Endothelial cell of umbilical vein (primary cell): ENCODE data around the gene FOXRED2. TPM values are rescaled to one million over a fixed set of nuclear protein-coding genes. Genes with fewer than 3 reads are reported as not detected.

ENCODE experiments used
- BruUV-seq: library from RNA; stranded (reverse); fragments of 400-500 nt; replicated peaks from 2 replicates; lab custom pipeline; 2021; lab: Mats Ljungman, UMichigan
- CTCF ChIA-PET: fragments of 300-600, 350-600 bp; sonication (Branson Sonifier 250); formaldehyde crosslinking; loops from one replicate; lab custom pipeline; 2021; ENCODE audit warnings: antibody characterized with exemption, inconsistent platforms; lab: Charles Lee
- POLR2A ChIA-PET: fragments of 300-600, 350-600 bp; sonication (Branson Sonifier 250); formaldehyde crosslinking; loops from one replicate; lab custom pipeline; 2021; ENCODE audit warnings: antibody characterized with exemption, inconsistent platforms; lab: Charles Lee
- DNase-seq: peaks from one replicate; pipeline ENCODE4 v3.0.0-alpha.2; 2011; ENCODE audit warnings: low read depth, low spot score
- FAIRE-seq: peaks from 2 replicates; lab custom pipeline; 2011; peaks lifted over from hg19 to GRCh38; lab: Jason Lieb, UNC
- H2AFZ ChIP-seq: 2 replicates; pipeline ENCODE4 v1.6.0; 2012; ENCODE audit warnings: low read depth, low read length, control low read depth, inconsistent platforms
- H3K27ac ChIP-seq: 2 replicates; pipeline ENCODE4 v1.5.1; 2011; ENCODE audit warnings: low read depth, mild to moderate bottlenecking, control low read depth, low read length, moderate library complexity; ENCODE audit not compliant: insufficient read depth
- H3K27me3 ChIP-seq, 2 experiments: 2 replicates each; pipeline versions ENCODE4 v1.6.0 to v1.6.1; 2011; ENCODE audit warnings: low read length in 2 of 2, mixed read lengths in 1 of 2; ENCODE audit not compliant: control insufficient read depth in 2 of 2, insufficient read depth in 2 of 2
- H3K36me3 ChIP-seq, 2 experiments: 2 replicates in 1 of 2; 3 replicates in 1 of 2; pipeline ENCODE4 v1.5.1; 2011; ENCODE audit warnings: low read length in 2 of 2, mild to moderate bottlenecking in 1 of 2, moderate library complexity in 1 of 2; ENCODE audit not compliant: control insufficient read depth in 2 of 2, insufficient read depth in 2 of 2; ENCODE audit errors: extremely low read depth in 1 of 2
- H3K4me1 ChIP-seq: 3 replicates; pipeline ENCODE4 v1.5.1; 2011; ENCODE audit warnings: mild to moderate bottlenecking, low read length; ENCODE audit not compliant: control insufficient read depth, insufficient read depth; ENCODE audit errors: extremely low read depth
- H3K4me2 ChIP-seq: 2 replicates; pipeline ENCODE4 v1.6.1; 2011; ENCODE audit warnings: low read length, control low read depth, mixed read lengths; ENCODE audit not compliant: insufficient read depth
- H3K4me3 ChIP-seq, 3 experiments: fragments of 200-600 bp in 1 of 3; sonication (generic), shearing (Covaris generic) in 1 of 3; replicated peaks in 1 of 3; 2 replicates each; pipeline ENCODE4 v1.5.1; 2011 to 2016; ENCODE audit warnings: control low read depth in 3 of 3, low read length in 3 of 3, mild to moderate bottlenecking in 2 of 3, inconsistent platforms in 1 of 3, low read depth in 1 of 3, moderate library complexity in 1 of 3; ENCODE audit not compliant: insufficient read depth in 1 of 3
- H3K79me2 ChIP-seq: 2 replicates; pipeline ENCODE4 v1.6.0; 2012; ENCODE audit warnings: low read length, inconsistent platforms; ENCODE audit not compliant: control insufficient read depth, insufficient read depth
- H3K9ac ChIP-seq: replicated peaks from 2 replicates; pipeline ENCODE3; 2011; ENCODE audit warnings: low read length, control low read depth; ENCODE audit not compliant: insufficient read depth; ENCODE audit errors: extremely low read depth
- H3K9me1 ChIP-seq: replicated peaks from 3 replicates; pipeline ENCODE4 v1.6.0; 2011; ENCODE audit warnings: mild to moderate bottlenecking, low read length; ENCODE audit not compliant: control insufficient read depth, insufficient read depth; ENCODE audit errors: extremely low read depth
- H3K9me3 ChIP-seq: replicated peaks from 2 replicates; pipeline ENCODE4 v1.5.1; 2012; ENCODE audit warnings: low read length, inconsistent platforms; ENCODE audit not compliant: control insufficient read depth, insufficient read depth
- H4K20me1 ChIP-seq: replicated peaks from 2 replicates; pipeline ENCODE3; 2011; ENCODE audit warnings: mild to moderate bottlenecking, low read length; ENCODE audit not compliant: control insufficient read depth, insufficient read depth; ENCODE audit errors: extremely low read depth
- CTCF ChIP-seq, 2 donors: IDR thresholded peaks; 1 replicate in 1 of 2; 2 replicates in 1 of 2; pipeline ENCODE4 v1.5.1; 2011; ENCODE audit warnings: low read length in 2 of 2, mild to moderate bottlenecking in 2 of 2, moderate library complexity in 2 of 2, control low read depth in 1 of 2, inconsistent platforms in 1 of 2, low read depth in 1 of 2; ENCODE audit not compliant: insufficient read depth in 1 of 2; ENCODE audit errors: extremely low read depth in 1 of 2
- EZH2 ChIP-seq: IDR thresholded peaks from 2 replicates; pipeline ENCODE4 v1.6.1; 2012; ENCODE audit warnings: borderline replicate concordance, low read depth, mild to moderate bottlenecking, moderate library complexity, low read length, inconsistent platforms; ENCODE audit not compliant: severe bottlenecking
- FOS ChIP-seq: IDR thresholded peaks from 2 replicates; pipeline ENCODE4 v1.6.1; 2011; ENCODE audit warnings: mild to moderate bottlenecking, low read length, moderate library complexity, borderline replicate concordance; ENCODE audit not compliant: insufficient read depth
- GATA2 ChIP-seq: IDR thresholded peaks from 2 replicates; pipeline ENCODE4 v1.7.0; 2011; ENCODE audit warnings: low read depth, mild to moderate bottlenecking, moderate library complexity, mixed read lengths, low read length; ENCODE audit not compliant: insufficient read length, insufficient read depth
- JUN ChIP-seq: IDR thresholded peaks from 2 replicates; pipeline ENCODE4 v1.6.1; 2011; ENCODE audit warnings: borderline replicate concordance, low read depth; ENCODE audit not compliant: insufficient read length, insufficient read depth
- MAX ChIP-seq: IDR thresholded peaks from 2 replicates; pipeline ENCODE4 v1.6.1; 2011; ENCODE audit not compliant: insufficient read depth, insufficient read length
- MYC ChIP-seq: IDR thresholded peaks from one replicate; pipeline ENCODE4 v1.6.1; 2011; ENCODE audit warnings: mild to moderate bottlenecking, low read depth, low read length
- POLR2A ChIP-seq: IDR thresholded peaks from 2 replicates; pipeline ENCODE4 v1.6.1; 2012; ENCODE audit warnings: low read depth, mild to moderate bottlenecking, control low read depth, low read length
- POLR2AphosphoS5 ChIP-seq: IDR thresholded peaks from 2 replicates; pipeline ENCODE4 v1.6.1; 2012; ENCODE audit warnings: low read depth, mild to moderate bottlenecking, control low read depth, low read length, moderate library complexity; ENCODE audit not compliant: insufficient read depth
- dilution Hi-C: fragments of 300-500 bp; cut with MboI; formaldehyde crosslinking; loops from one replicate; pipeline ENCODE4 v1.15.0; 2019; ENCODE audit warnings: low sequenced_read_pairs; ENCODE audit not compliant: extremely low pct_ligation_motif_present
- intact Hi-C: fragments of 100-400 bp; cut with micrococcal nuclease; formaldehyde crosslinking; loops from one replicate; pipeline ENCODE4 v1.10.0; 2022
- polyA plus RNA-seq, 4 experiments: library from polyadenylated mRNA; depleted of rRNA in 3 of 4; stranded (reverse) in 3 of 4; unstranded in 1 of 4; fragments of >200 nt; gene quantifications; 2 replicates each; pipeline versions ENCODE4 v1.2.1 to v1.2.3, GENCODE V29; 2011 to 2012; ENCODE audit warnings: missing spikeins in 1 of 4
- total RNA-seq: library from RNA; stranded (reverse); gene quantifications from 2 replicates; pipeline ENCODE4 v1.2.3, GENCODE V29; 2021

Gene FOXRED2
- total and polyA plus RNA-seq, 2 donors (not counting 3 experiments of a cell fraction or from before 2014, with no cell fraction given): 8.4 to 20.4 TPM

DNA sequence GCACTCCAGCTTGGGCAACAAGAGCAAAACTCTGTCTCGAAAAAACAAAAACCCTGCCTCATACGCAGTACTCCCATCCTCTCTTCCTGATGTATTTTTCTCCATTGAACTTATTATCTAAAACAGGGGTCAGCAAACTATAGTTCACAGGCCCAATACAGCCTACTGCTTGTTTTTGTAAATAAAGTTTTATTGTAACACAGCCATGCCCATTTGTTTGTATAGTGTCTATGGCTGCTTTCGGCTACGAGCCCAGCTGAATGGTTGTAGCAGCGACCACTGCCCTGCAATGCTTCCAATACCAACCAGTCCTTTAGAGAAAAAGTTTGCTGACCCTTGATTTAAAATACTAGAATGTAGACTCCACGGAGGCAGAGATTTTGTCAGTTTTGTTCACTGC is 31.5 kb downstream of the FOXRED2 start:
- H3K36me3 ChIP-seq: peaks cover 6 to 32% of the 10 kb centered on the region in 2 experiments
- H3K9me3 ChIP-seq: no peaks in the 10 kb centered on the region
- H3K4me2 ChIP-seq: no peak overlapping the region
- no peak overlapping the region for H2AFZ ChIP-seq
- FAIRE-seq (no peak), DNase-seq (no peak)
- ChIA-PET CTCF (interaction anchor here (1.5 kb wide), 1 partner anchor 11 kb away, joined by 6 read pairs; no protein-coding TSS in a partner anchor), POLR2A (no interaction called here)
- dilution Hi-C loops (no loop called here), intact Hi-C loops (no loop called here)
- no peak overlapping the region for H3K4me3 ChIP-seq
- TF ChIP-seq GATA2: no peak
- no peak for TF ChIP-seq FOS
- no peak for TF ChIP-seq POLR2A
- TF ChIP-seq MYC: no peak
- no peak for TF ChIP-seq JUN
- BruUV-seq: no TSS peak
- no peak overlapping the region for H3K9ac ChIP-seq
- H3K4me1 ChIP-seq: peaks cover 2% of the 10 kb centered on the region
- no peaks in the 10 kb centered on the region for H3K27me3 ChIP-seq
- no peak overlapping the region for H3K27ac ChIP-seq
- no peaks in the 10 kb centered on the region for H4K20me1 ChIP-seq
- H3K79me2 ChIP-seq: peaks cover 5% of the 10 kb centered on the region
- H3K9me1 ChIP-seq: no peaks in the 10 kb centered on the region

- DNase-seq: no peak
- H3K36me3 ChIP-seq: peaks cover 6 to 27% of the 10 kb centered on the region in 2 experiments
- no peaks in the 10 kb centered on the region for H3K9me1 ChIP-seq
- ChIA-PET POLR2A (no interaction called here), CTCF (interaction anchor here (5.3 kb wide), 1 partner anchor 172 kb away, joined by 68 read pairs; no protein-coding TSS in a partner anchor)
- no peaks in the 10 kb centered on the region for H4K20me1 ChIP-seq
- H3K4me2 ChIP-seq: no peak overlapping the region
- H3K27me3 ChIP-seq: no peaks in the 10 kb centered on the region
- FAIRE-seq: no peak
- no TSS peak for BruUV-seq
- peaks cover 13% of the 10 kb centered on the region for H3K4me1 ChIP-seq
- intact Hi-C loops (no loop called here), dilution Hi-C loops (no loop called here)
- H3K79me2 ChIP-seq: peaks cover 5% of the 10 kb centered on the region
- no peaks in the 10 kb centered on the region for H3K9me3 ChIP-seq
- H3K4me3 ChIP-seq: no peak overlapping the region
- TF ChIP-seq MAX (no peak), CTCF (IDR thresholded peaks at IDR 0.05; ENCODE audit: extremely low read depth in 1 of 2, insufficient read depth in 1 of 2, low read depth in 1 of 2, low read length in 2 of 2) (no peak), GATA2 (no peak), FOS (no peak), JUN (no peak), POLR2AphosphoS5 (no peak), POLR2A (no peak), MYC (no peak), EZH2 (no peak)
- H2AFZ ChIP-seq: no peak overlapping the region
- H3K9ac ChIP-seq: no peak overlapping the region
- H3K27ac ChIP-seq: no peak overlapping the region
These were observed 34.2 kb downstream of the FOXRED2 start for GRCh38 chr22:36472689-36473088.
